GM18517 (cell line): ENCODE data around the gene OR9Q1.

Experiments used
- ATAC-seq: cut with Tn5 transposase; IDR thresholded peaks from one replicate; pipeline ENCODE4 v1.9.1; 2021; ENCODE audit warnings: mild to moderate bottlenecking, moderate library complexity; ENCODE audit not compliant: unreplicated experiment

The OR9Q1 gene

GRCh38 chr11:58028687-58029411 lies 5.2 kb downstream of the OR9Q1 start:
- ATAC-seq = no peak

GRCh38 chr11:58030653-58031052 lies 7.0 kb downstream of the OR9Q1 start, which contains the start of gene OR6Q1:
Gene OR6Q1 (plus strand): TSS chr11:58030953. CDS start chr11:58030953, 0 bp downstream.
- ATAC-seq = no peak

- ATAC-seq = no peak
Measured at GRCh38 chr11:58034471-58034870, 10.8 kb downstream of the OR9Q1 start.

GRCh38 chr11:58039589-58039988 lies 15.9 kb downstream of the OR9Q1 start:
- ATAC-seq = no peak

- ATAC-seq = no peak
Measured at GRCh38 chr11:58043379-58043778, 19.7 kb downstream of the OR9Q1 start.

GRCh38 chr11:58046231-58046630 lies 22.6 kb downstream of the OR9Q1 start:
- no peak for ATAC-seq

GRCh38 chr11:58047818-58048217 lies 24.1 kb downstream of the OR9Q1 start:
- no peak for ATAC-seq

GRCh38 chr11:58055806-58056401 lies 32.2 kb downstream of the OR9Q1 start:
- ATAC-seq = no peak

- no peak for ATAC-seq
Measured at GRCh38 chr11:58057481-58057880, 33.8 kb downstream of the OR9Q1 start.

GRCh38 chr11:58058276-58059006 lies 34.8 kb downstream of the OR9Q1 start:
- no peak for ATAC-seq

- no peak for ATAC-seq
Measured at GRCh38 chr11:58059007-58059350, 35.3 kb downstream of the OR9Q1 start.

GRCh38 chr11:58060535-58060934 lies 36.9 kb downstream of the OR9Q1 start:
- no peak for ATAC-seq

- no peak for ATAC-seq
Measured at GRCh38 chr11:58060939-58061672, 37.4 kb downstream of the OR9Q1 start.

- ATAC-seq = no peak
Measured at GRCh38 chr11:58061813-58062212, 38.1 kb downstream of the OR9Q1 start.

GRCh38 chr11:58067685-58068084 lies 44.0 kb downstream of the OR9Q1 start:
- no peak for ATAC-seq

- ATAC-seq = no peak
Measured at GRCh38 chr11:58068655-58069054, 45.0 kb downstream of the OR9Q1 start.

GRCh38 chr11:58070585-58070984 lies 46.9 kb downstream of the OR9Q1 start:
- no peak for ATAC-seq

GRCh38 chr11:58075781-58076180 lies 52.1 kb downstream of the OR9Q1 start:
- ATAC-seq = no peak

- no peak for ATAC-seq
Measured at GRCh38 chr11:58086528-58086927, 62.8 kb downstream of the OR9Q1 start.

- no peak for ATAC-seq
Measured at GRCh38 chr11:58097437-58097836, 73.8 kb downstream of the OR9Q1 start.

GRCh38 chr11:58121096-58121495 lies 97.4 kb downstream of the OR9Q1 start:
- no peak for ATAC-seq
